ENCODE measurements around the gene OR52K1. TPM values are rescaled to one million over a fixed set of nuclear protein-coding genes. Genes with fewer than 3 reads are reported as not detected.

OR52K1 gene
- polyA plus RNA-seq, 2 donors, result not detected

GRCh38 chr11:4460151-4460550 is 22.3 kb upstream of the OR52K1 start:
- H3K36me3 ChIP-seq (ENCODE audit: control insufficient read depth in 2 of 2, insufficient read depth in 2 of 2, low read length in 1 of 2), result no peaks in the 10 kb centered on the region
- H3K27ac ChIP-seq (ENCODE audit: low read depth in 2 of 2, low read length in 1 of 2), result no peak overlapping the region
- 86 to 89% methylated on average over 4 of the region's 4 CpGs for WGBS, 2 donors
- H3K4me1 ChIP-seq (ENCODE audit: control insufficient read depth in 2 of 2, insufficient read depth in 2 of 2, low read length in 1 of 2), result no peaks in the 10 kb centered on the region
- H3K4me3 ChIP-seq (ENCODE audit: low read depth in 1 of 2, low read length in 2 of 2), result no peak overlapping the region
- no peaks in the 10 kb centered on the region for H3K27me3 ChIP-seq (ENCODE audit: control insufficient read depth in 1 of 2, insufficient read depth in 2 of 2, low read length in 2 of 2)
- H3K9me3 ChIP-seq (ENCODE audit: control insufficient read depth in 2 of 2, insufficient read depth in 1 of 2, low read depth in 1 of 2, low read length in 1 of 2), result peaks cover 0 to 4% of the 10 kb centered on the region in 2 donors

GRCh38 chr11:4464216-4465159 is 18.0 kb upstream of the OR52K1 start:
- peaks cover 3 to 4% of the 10 kb centered on the region in 2 donors for H3K4me1 ChIP-seq (ENCODE audit: control insufficient read depth in 2 of 2, insufficient read depth in 2 of 2, low read length in 1 of 2)
- H3K27ac ChIP-seq (ENCODE audit: low read depth in 2 of 2, low read length in 1 of 2), result no peak overlapping the region
- peaks cover 0 to 4% of the 10 kb centered on the region in 2 donors for H3K9me3 ChIP-seq (ENCODE audit: control insufficient read depth in 2 of 2, insufficient read depth in 1 of 2, low read depth in 1 of 2, low read length in 1 of 2)
- no peak overlapping the region for H3K4me3 ChIP-seq (ENCODE audit: low read depth in 1 of 2, low read length in 2 of 2)
- H3K27me3 ChIP-seq (ENCODE audit: control insufficient read depth in 1 of 2, insufficient read depth in 2 of 2, low read length in 2 of 2), result no peaks in the 10 kb centered on the region
- 92 to 93% methylated on average over 5 of the region's 5 CpGs for WGBS, 2 donors
- no peaks in the 10 kb centered on the region for H3K36me3 ChIP-seq (ENCODE audit: control insufficient read depth in 2 of 2, insufficient read depth in 2 of 2, low read length in 1 of 2)

GRCh38 chr11:4465407-4465806 is 17.0 kb upstream of the OR52K1 start:
- Histone ChIP-seq H3K36me3 (ENCODE audit: control insufficient read depth in 2 of 2, insufficient read depth in 2 of 2, low read length in 1 of 2) (no peaks in the 10 kb centered on the region), H3K27ac (ENCODE audit: low read depth in 2 of 2, low read length in 1 of 2) (no peak overlapping the region), H3K9me3 (ENCODE audit: control insufficient read depth in 2 of 2, insufficient read depth in 1 of 2, low read depth in 1 of 2, low read length in 1 of 2) (peaks cover 0 to 4% of the 10 kb centered on the region in 2 donors), H3K4me3 (ENCODE audit: low read depth in 1 of 2, low read length in 2 of 2) (no peak overlapping the region), H3K4me1 (ENCODE audit: control insufficient read depth in 2 of 2, insufficient read depth in 2 of 2, low read length in 1 of 2) (peaks cover 3 to 4% of the 10 kb centered on the region in 2 donors), H3K27me3 (ENCODE audit: control insufficient read depth in 1 of 2, insufficient read depth in 2 of 2, low read length in 2 of 2) (no peaks in the 10 kb centered on the region)
- WGBS, 2 donors, result 89 to 95% methylated on average over 1 of the region's 1 CpG

GRCh38 chr11:4466131-4466870 is 16.1 kb upstream of the OR52K1 start:
- Histone ChIP-seq H3K4me1 (ENCODE audit: control insufficient read depth in 2 of 2, insufficient read depth in 2 of 2, low read length in 1 of 2) (peaks cover 3 to 4% of the 10 kb centered on the region in 2 donors), H3K36me3 (ENCODE audit: control insufficient read depth in 2 of 2, insufficient read depth in 2 of 2, low read length in 1 of 2) (no peaks in the 10 kb centered on the region), H3K4me3 (ENCODE audit: low read depth in 1 of 2, low read length in 2 of 2) (no peak overlapping the region), H3K27me3 (ENCODE audit: control insufficient read depth in 1 of 2, insufficient read depth in 2 of 2, low read length in 2 of 2) (no peaks in the 10 kb centered on the region), H3K9me3 (ENCODE audit: control insufficient read depth in 2 of 2, insufficient read depth in 1 of 2, low read depth in 1 of 2, low read length in 1 of 2) (peaks cover 0 to 4% of the 10 kb centered on the region in 2 donors), H3K27ac (ENCODE audit: low read depth in 2 of 2, low read length in 1 of 2) (no peak overlapping the region)
- WGBS, 2 donors, result 28 to 43% methylated on average over 5 of the region's 5 CpGs

- Histone ChIP-seq H3K27ac (ENCODE audit: low read depth in 2 of 2, low read length in 1 of 2) (no peak overlapping the region), H3K9me3 (ENCODE audit: control insufficient read depth in 2 of 2, insufficient read depth in 1 of 2, low read depth in 1 of 2, low read length in 1 of 2) (peaks cover 0 to 4% of the 10 kb centered on the region in 2 donors), H3K27me3 (ENCODE audit: control insufficient read depth in 1 of 2, insufficient read depth in 2 of 2, low read length in 2 of 2) (no peaks in the 10 kb centered on the region), H3K4me1 (ENCODE audit: control insufficient read depth in 2 of 2, insufficient read depth in 2 of 2, low read length in 1 of 2) (peaks cover 3 to 4% of the 10 kb centered on the region in 2 donors), H3K4me3 (ENCODE audit: low read depth in 1 of 2, low read length in 2 of 2) (no peak overlapping the region), H3K36me3 (ENCODE audit: control insufficient read depth in 2 of 2, insufficient read depth in 2 of 2, low read length in 1 of 2) (no peaks in the 10 kb centered on the region)
These were observed 15.5 kb upstream of the OR52K1 start for GRCh38 chr11:4466871-4467442.

- Histone ChIP-seq H3K36me3 (ENCODE audit: control insufficient read depth in 2 of 2, insufficient read depth in 2 of 2, low read length in 1 of 2) (no peaks in the 10 kb centered on the region), H3K4me3 (ENCODE audit: low read depth in 1 of 2, low read length in 2 of 2) (no peak overlapping the region), H3K27me3 (ENCODE audit: control insufficient read depth in 1 of 2, insufficient read depth in 2 of 2, low read length in 2 of 2) (no peaks in the 10 kb centered on the region), H3K9me3 (ENCODE audit: control insufficient read depth in 2 of 2, insufficient read depth in 1 of 2, low read depth in 1 of 2, low read length in 1 of 2) (peaks cover 0 to 3% of the 10 kb centered on the region in 2 donors), H3K4me1 (ENCODE audit: control insufficient read depth in 2 of 2, insufficient read depth in 2 of 2, low read length in 1 of 2) (peaks cover 3 to 4% of the 10 kb centered on the region in 2 donors), H3K27ac (ENCODE audit: low read depth in 2 of 2, low read length in 1 of 2) (no peak overlapping the region)
- WGBS, 2 donors, result 62 to 72% methylated on average over 3 of the region's 3 CpGs
These were observed 14.4 kb upstream of the OR52K1 start for GRCh38 chr11:4467811-4468606.

GRCh38 chr11:4479644-4480043 is 2.8 kb upstream of the OR52K1 start:
- H3K27me3 ChIP-seq (ENCODE audit: control insufficient read depth in 1 of 2, insufficient read depth in 2 of 2, low read length in 2 of 2), result peaks cover 0 to 2% of the 10 kb centered on the region in 2 donors
- no peak overlapping the region for H3K4me3 ChIP-seq (ENCODE audit: low read depth in 1 of 2, low read length in 2 of 2)
- no peaks in the 10 kb centered on the region for H3K9me3 ChIP-seq (ENCODE audit: control insufficient read depth in 2 of 2, insufficient read depth in 1 of 2, low read depth in 1 of 2, low read length in 1 of 2)
- no peak overlapping the region for H3K27ac ChIP-seq (ENCODE audit: low read depth in 2 of 2, low read length in 1 of 2)
- H3K36me3 ChIP-seq (ENCODE audit: control insufficient read depth in 2 of 2, insufficient read depth in 2 of 2, low read length in 1 of 2), result no peaks in the 10 kb centered on the region
- 71 to 75% methylated on average over 1 of the region's 1 CpG for WGBS, 2 donors
- H3K4me1 ChIP-seq (ENCODE audit: control insufficient read depth in 2 of 2, insufficient read depth in 2 of 2, low read length in 1 of 2), result no peaks in the 10 kb centered on the region

GRCh38 chr11:4480577-4481239 is 1.7 kb upstream of the OR52K1 start:
- Histone ChIP-seq H3K4me3 (ENCODE audit: low read depth in 1 of 2, low read length in 2 of 2) (no peak overlapping the region), H3K27me3 (ENCODE audit: control insufficient read depth in 1 of 2, insufficient read depth in 2 of 2, low read length in 2 of 2) (peaks cover 0 to 2% of the 10 kb centered on the region in 2 donors), H3K27ac (ENCODE audit: low read depth in 2 of 2, low read length in 1 of 2) (no peak overlapping the region), H3K9me3 (ENCODE audit: control insufficient read depth in 2 of 2, insufficient read depth in 1 of 2, low read depth in 1 of 2, low read length in 1 of 2) (no peaks in the 10 kb centered on the region), H3K4me1 (ENCODE audit: control insufficient read depth in 2 of 2, insufficient read depth in 2 of 2, low read length in 1 of 2) (no peaks in the 10 kb centered on the region), H3K36me3 (ENCODE audit: control insufficient read depth in 2 of 2, insufficient read depth in 2 of 2, low read length in 1 of 2) (no peaks in the 10 kb centered on the region)
- 61 to 70% methylated on average over 4 of the region's 4 CpGs for WGBS, 2 donors

- Histone ChIP-seq H3K4me1 (ENCODE audit: control insufficient read depth in 2 of 2, insufficient read depth in 2 of 2, low read length in 1 of 2) (no peaks in the 10 kb centered on the region), H3K27ac (ENCODE audit: low read depth in 2 of 2, low read length in 1 of 2) (no peak overlapping the region), H3K27me3 (ENCODE audit: control insufficient read depth in 1 of 2, insufficient read depth in 2 of 2, low read length in 2 of 2) (peaks cover 0 to 2% of the 10 kb centered on the region in 2 donors), H3K4me3 (ENCODE audit: low read depth in 1 of 2, low read length in 2 of 2) (no peak overlapping the region), H3K36me3 (ENCODE audit: control insufficient read depth in 2 of 2, insufficient read depth in 2 of 2, low read length in 1 of 2) (no peaks in the 10 kb centered on the region), H3K9me3 (ENCODE audit: control insufficient read depth in 2 of 2, insufficient read depth in 1 of 2, low read depth in 1 of 2, low read length in 1 of 2) (no peaks in the 10 kb centered on the region)
These were observed 1.2 kb upstream of the OR52K1 start for GRCh38 chr11:4481240-4481582.
